HS-27A (cell line): ENCODE measurements around the gene COL4A3.

Experiments
- DNase-seq: peaks from one replicate; pipeline ENCODE4 v3.0.0-alpha.2; 2012; ENCODE audit warnings: low read depth, missing footprints

Gene COL4A3

DNA sequence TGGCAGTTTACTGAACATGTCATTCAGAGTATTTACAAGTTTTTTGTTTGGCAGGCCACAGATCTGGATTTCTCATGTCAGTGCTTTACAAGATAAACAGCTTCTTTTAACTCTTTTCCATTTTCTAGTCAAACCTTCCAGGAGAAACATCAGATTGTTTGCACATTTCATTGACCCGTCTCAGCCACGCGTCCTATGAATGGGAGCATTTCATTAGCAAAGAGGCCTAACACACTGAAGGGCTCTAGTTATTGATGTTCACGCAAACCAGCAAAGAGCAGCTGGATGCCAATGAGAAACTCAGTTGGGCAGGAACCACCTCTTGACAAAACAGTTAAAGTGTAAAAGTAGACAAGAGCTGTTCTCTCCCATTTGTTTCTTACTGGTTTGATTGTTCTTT, 131.4 kb downstream of the COL4A3 start:
- no peak for DNase-seq

GRCh38 chr2:227296671-227297405, 132.4 kb downstream of the COL4A3 start:
- DNase-seq: no peak

DNA sequence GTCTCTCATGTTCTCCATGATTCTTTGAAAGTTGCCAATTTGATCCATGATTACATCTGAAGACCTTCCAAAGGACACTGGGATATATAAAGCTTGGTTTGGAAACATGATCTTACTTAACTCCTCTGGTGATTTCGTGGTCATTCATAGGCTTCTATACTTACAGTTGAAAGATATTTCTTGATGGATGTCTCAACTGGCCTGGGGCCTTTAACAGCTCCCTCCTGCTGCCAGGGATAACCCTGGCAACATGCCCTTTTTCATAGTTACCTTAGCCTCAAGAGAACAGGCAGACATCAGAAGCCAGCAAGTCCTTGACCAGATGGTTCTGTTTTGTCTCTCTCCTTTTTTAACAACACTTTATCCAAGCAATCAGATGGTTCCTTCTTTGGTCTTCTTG, 137.1 kb downstream of the COL4A3 start:
- DNase-seq: no peak

GRCh38 chr2:227308784-227309183, 144.4 kb downstream of the COL4A3 start:
- DNase-seq: no peak

GRCh38 chr2:227310756-227311110, 146.3 kb downstream of the COL4A3 start:
- DNase-seq: no peak

DNA sequence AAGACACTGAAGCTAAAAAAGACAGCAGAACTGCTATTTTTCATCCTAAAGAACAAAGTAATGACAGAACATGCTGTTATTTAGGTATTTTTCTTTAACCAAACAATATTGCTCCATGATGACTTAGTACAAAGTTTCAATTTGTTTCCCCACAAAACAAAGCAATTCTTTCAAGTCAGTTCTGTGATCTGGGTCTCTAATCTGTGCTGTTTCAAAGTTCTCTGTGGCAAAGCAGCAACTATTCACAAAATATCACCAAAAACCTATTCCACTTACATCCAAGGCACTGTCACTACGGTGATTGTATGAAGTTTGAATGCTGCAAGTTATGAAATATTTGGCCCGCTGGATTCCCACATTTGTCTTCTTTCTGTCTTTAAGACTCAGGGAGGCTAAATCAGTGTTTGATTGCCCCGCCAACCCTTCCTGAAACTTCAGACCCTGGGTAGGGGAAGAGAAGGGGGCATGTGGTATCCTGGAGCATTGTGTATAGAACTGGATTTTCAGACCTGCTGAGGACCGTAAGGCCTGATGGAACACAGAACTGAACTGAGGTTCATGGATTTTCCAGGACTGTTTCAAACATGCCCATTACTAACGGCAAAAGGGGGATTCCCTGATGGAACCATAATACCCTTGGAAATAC, 147.6 kb downstream of the COL4A3 start:
- no peak for DNase-seq

DNA sequence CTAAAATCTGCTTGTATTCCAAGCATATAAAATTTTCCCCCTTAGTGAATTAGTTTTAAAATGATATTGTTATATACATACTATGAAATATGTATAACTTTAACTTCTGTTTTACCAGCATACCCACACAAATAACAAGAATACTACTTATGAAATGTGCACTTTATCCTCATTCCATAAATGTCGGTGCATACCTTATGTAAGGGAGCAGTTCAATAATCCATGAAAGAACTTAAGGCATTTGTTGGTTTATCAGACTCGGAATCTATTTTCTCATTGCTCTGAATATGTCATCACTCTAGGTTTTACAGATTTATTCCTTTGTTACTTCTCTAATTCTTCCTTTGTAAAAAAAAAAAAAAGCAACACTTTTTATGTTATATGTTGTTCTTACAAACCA, 148.2 kb downstream of the COL4A3 start:
- DNase-seq: no peak

GRCh38 chr2:227313310-227313709, 148.9 kb downstream of the COL4A3 start:
- no peak for DNase-seq

DNA sequence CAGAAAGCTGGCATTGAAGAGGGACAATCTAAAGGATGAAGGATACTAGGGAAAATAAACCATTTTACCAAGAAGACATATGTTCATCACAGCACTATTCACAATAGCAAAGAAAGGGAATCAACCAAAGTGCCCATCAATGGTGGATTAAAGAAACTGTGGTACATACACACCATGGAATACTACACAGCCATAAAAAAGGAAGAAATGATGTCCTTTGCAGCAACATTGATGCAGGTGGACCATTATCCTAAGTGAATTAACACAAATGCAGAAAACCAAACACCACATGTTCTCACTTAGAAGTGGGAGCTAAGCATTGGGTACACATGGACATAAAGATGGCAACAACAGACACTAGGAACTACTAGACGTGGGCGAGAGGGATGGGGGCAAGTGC, 153.4 kb downstream of the COL4A3 start:
- DNase-seq: no peak

- DNase-seq: no peak
Observed at GRCh38 chr2:227320305-227321094, 156.1 kb downstream of the COL4A3 start.

DNA sequence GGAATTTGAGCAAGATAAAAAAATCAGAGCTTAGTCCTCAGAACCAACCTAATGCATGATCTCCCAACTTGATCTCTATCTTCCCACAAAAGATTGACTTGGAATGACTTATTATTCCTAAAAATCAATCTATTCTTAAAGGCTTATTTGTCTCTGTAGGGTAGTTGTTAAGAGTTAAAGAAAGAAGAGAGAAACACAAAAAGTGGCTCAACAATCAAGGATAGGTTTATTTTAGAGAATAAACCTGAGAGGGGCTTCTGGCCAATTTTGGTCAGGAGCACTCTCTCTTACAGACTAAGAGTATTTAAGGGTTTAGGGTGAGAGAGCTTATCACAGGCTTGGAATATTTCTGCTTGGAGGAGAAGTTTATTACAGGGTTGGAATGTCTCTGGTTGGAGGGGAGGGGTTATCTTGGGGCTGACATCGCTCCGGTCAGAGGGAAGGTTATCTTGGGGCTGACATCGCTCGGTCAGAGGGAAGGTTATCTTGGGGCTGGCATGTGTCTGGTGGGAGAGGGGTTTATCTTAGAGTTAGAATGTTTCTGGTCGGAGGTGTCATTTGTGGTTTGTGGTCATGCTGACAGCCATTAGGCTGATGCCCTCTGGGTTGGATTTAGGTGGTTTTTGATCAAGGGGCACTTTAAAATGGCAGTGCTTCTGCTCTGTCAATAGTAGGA, 158.2 kb downstream of the COL4A3 start:
- DNase-seq: no peak

- no peak for DNase-seq
Observed at GRCh38 chr2:227323818-227324217, 159.4 kb downstream of the COL4A3 start.

GRCh38 chr2:227324642-227324994, 160.2 kb downstream of the COL4A3 start:
- DNase-seq: no peak

DNA sequence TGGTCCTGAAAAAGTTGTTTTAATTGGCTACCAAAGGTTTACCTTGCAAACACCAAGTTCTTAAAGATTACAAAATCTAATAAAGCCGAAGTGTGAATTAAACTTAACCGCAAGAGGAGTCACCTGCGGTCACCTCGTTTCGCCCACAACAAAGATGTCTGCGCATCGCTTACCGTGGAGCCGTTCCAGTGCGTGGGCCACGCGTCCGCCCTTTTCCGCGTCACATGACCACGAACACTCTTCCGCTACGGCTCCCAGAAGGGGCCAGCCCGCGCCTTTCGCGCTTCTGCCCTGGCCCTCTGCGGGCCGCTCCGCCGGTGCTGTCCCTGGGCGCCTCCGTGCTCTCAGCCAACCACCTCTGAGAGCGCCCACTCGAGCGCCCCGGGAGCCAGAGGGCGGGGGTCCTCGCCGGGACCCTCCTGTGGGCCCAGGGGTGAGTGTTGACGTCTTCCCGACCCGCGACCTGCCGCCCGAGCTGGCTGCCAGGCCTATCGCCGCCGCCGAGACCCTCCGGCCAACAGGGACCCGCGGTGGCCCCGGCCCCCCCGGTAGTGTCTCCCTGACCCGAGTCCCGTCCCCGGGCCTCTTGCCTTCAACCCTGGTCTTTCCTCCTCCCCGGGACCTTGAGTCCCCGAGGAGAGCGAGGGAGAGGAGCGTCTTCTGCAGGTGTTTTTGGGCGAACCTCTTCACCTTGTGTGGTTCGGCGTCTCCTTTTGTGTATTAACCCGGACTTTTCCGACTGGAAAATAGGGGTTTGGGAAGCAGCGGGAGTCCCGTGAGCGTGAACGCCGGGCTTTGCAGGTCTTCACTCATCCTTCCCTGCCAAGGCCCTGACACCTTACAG, 160.8 kb downstream of the COL4A3 start, which contains the start of gene MFF:
Gene MFF, plus strand, starts transcription at position 257 of the 844 bp plus-strand sequence. CDS start 5,415 bp downstream, outside the sequence.
- peak; percentile 59 for DNase-seq

DNA sequence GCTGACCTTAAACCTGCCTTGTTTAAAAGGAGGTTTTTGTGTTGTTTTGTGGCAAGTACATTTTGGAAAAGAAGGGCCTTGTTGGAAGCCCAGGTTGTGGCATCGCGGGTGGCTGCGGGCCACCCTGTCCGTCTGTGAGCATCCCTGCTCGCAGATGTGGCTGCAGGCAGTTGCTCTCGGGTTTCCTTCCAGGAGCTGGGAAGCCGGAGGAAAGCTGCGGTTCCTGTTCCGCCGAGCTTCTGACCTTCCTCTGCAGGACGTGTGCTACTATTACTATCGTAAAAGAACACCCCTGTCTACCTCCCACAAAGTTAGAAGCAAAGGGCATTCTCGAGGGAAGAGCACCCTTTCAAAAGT, 161.4 kb downstream of the COL4A3 start:
- DNase-seq: no peak

DNA sequence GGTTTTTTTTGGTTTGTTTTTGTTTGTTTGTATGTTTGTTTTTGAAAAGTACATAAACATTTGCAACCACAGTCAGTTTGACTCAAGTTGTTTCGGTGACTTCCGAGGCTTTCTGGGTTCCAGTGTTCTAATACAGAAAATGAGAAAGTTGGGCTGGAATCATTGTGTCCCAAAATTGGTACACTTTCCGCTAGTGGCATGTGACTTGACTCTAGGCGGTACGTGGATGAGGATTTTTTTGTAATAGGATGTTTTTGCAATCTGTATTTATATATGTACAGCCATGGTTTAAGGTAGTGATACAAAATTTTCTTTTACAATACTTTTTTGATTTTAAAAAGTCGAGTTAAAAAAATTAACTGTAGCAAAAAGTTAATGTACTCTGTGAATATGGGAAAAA, 162.4 kb downstream of the COL4A3 start:
- no peak for DNase-seq

DNA sequence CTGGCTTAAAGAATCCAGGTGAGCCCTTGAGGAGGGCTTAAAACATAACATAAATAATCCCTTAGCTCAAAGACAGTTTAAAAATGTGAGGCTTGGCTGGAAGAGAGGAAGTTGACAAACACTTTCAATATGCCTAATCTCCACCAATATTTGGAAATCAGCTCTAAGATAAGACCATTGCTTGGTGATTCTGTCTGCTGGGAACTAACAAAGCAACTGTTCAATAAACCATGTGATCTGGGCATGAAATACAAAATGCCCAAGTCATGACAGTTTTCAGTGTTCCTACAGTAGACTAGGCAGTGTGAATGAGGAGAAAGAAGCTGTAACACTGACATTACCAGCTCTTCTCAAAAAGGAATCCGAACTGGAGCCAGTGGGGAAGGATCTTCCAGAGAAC, 171.3 kb downstream of the COL4A3 start:
- DNase-seq: no peak

GRCh38 chr2:227337442-227337841, 173.0 kb downstream of the COL4A3 start:
- no peak for DNase-seq

- DNase-seq: no peak
Observed at GRCh38 chr2:227339098-227339599, 174.7 kb downstream of the COL4A3 start.

GRCh38 chr2:227340106-227340505, 175.7 kb downstream of the COL4A3 start:
- no peak for DNase-seq

GRCh38 chr2:227341553-227341952, 177.1 kb downstream of the COL4A3 start:
- no peak for DNase-seq
